Astrocyte (in vitro differentiated cells and primary cell): ENCODE data around the gene PAFAH1B1. TPM values are rescaled to one million over a fixed set of nuclear protein-coding genes. Genes with fewer than 3 reads are reported as not detected.
A peak's percentile ranks its signal among the peaks of the same experiment; 100 is the strongest.

Experiments
- DNase-seq: peaks from one replicate; pipeline ENCODE4 v3.0.0-alpha.2; 2010; ENCODE audit warnings: low read depth
- FAIRE-seq: peaks from 2 replicates; lab custom pipeline; 2011; peaks lifted over from hg19 to GRCh38; lab: Jason Lieb, UNC
- H2AFZ ChIP-seq: 2 replicates; pipeline ENCODE4 v1.6.0; 2012; ENCODE audit warnings: low read depth, low read length, inconsistent platforms
- H3K27ac ChIP-seq: 2 replicates; pipeline ENCODE4 v1.5.1; 2011; ENCODE audit warnings: low read depth, low read length, inconsistent platforms
- H3K27me3 ChIP-seq: 2 replicates; pipeline ENCODE4 v1.6.0; 2011; ENCODE audit warnings: low read length, inconsistent platforms; ENCODE audit not compliant: insufficient read depth
- H3K36me3 ChIP-seq: 2 replicates; pipeline ENCODE4 v1.5.1; 2011; ENCODE audit warnings: low read length, inconsistent platforms; ENCODE audit not compliant: insufficient read depth
- H3K4me1 ChIP-seq: 2 replicates; pipeline ENCODE4 v1.5.1; 2011; ENCODE audit warnings: low read length, inconsistent platforms; ENCODE audit not compliant: insufficient read depth
- H3K4me2 ChIP-seq: 2 replicates; pipeline ENCODE4 v1.6.0; 2012; ENCODE audit warnings: low read length, inconsistent platforms
- H3K4me3 ChIP-seq: 2 replicates; pipeline ENCODE4 v1.5.1; 2011; ENCODE audit warnings: low read depth, mild to moderate bottlenecking, low read length, inconsistent platforms; ENCODE audit not compliant: insufficient read depth
- H3K79me2 ChIP-seq: 2 replicates; pipeline ENCODE4 v1.6.0; 2012; ENCODE audit warnings: mild to moderate bottlenecking, low read length, inconsistent platforms; ENCODE audit not compliant: insufficient read depth
- H3K9ac ChIP-seq: 2 replicates; pipeline ENCODE4 v1.6.0; 2012; ENCODE audit warnings: mild to moderate bottlenecking, low read length, inconsistent platforms
- H3K9me3 ChIP-seq: 2 replicates; pipeline ENCODE4 v1.5.1; 2012; ENCODE audit warnings: low read depth, mild to moderate bottlenecking, low read length, inconsistent platforms; ENCODE audit not compliant: insufficient read depth
- H4K20me1 ChIP-seq: 2 replicates; pipeline ENCODE4 v1.6.0; 2012; ENCODE audit warnings: low read length, inconsistent platforms; ENCODE audit not compliant: insufficient read depth
- H3K27ac Mint-ChIP-seq: one replicate; pipeline ENCODE4 v1.8.0; 2021; ENCODE audit warnings: mild to moderate bottlenecking, mixed read lengths; ENCODE audit not compliant: unreplicated experiment
- H3K27me3 Mint-ChIP-seq: one replicate; pipeline ENCODE4 v1.8.0; 2021; ENCODE audit warnings: low read depth, mixed read lengths; ENCODE audit not compliant: unreplicated experiment
- H3K36me3 Mint-ChIP-seq: one replicate; pipeline ENCODE4 v1.8.0; 2021; ENCODE audit warnings: low read depth, mixed read lengths; ENCODE audit not compliant: unreplicated experiment
- H3K4me1 Mint-ChIP-seq: one replicate; pipeline ENCODE4 v1.8.0; 2021; ENCODE audit warnings: low read depth, mixed read lengths; ENCODE audit not compliant: unreplicated experiment
- H3K4me3 Mint-ChIP-seq: one replicate; pipeline ENCODE4 v1.8.0; 2021; ENCODE audit warnings: mild to moderate bottlenecking, moderate library complexity, mixed read lengths; ENCODE audit not compliant: unreplicated experiment
- H3K9me3 Mint-ChIP-seq: one replicate; pipeline ENCODE4 v1.8.0; 2021; ENCODE audit warnings: mild to moderate bottlenecking, mixed read lengths; ENCODE audit not compliant: unreplicated experiment
- CTCF ChIP-seq: IDR thresholded peaks from 2 replicates; pipeline ENCODE4 v1.5.1; 2011; ENCODE audit warnings: low read depth, mild to moderate bottlenecking, inconsistent platforms, low read length, moderate library complexity; ENCODE audit not compliant: insufficient read depth
- EZH2 ChIP-seq: IDR thresholded peaks from 2 replicates; pipeline ENCODE4 v1.6.1; 2012; ENCODE audit warnings: mild to moderate bottlenecking, low read length, inconsistent platforms; ENCODE audit not compliant: insufficient read depth
- total RNA-seq: library from RNA; stranded (reverse); gene quantifications from 2 replicates; pipeline ENCODE4 v1.2.1, GENCODE V29; 2021

PAFAH1B1 gene
- total RNA-seq, 1 donor from 2014 or later, result 195 TPM

DNA sequence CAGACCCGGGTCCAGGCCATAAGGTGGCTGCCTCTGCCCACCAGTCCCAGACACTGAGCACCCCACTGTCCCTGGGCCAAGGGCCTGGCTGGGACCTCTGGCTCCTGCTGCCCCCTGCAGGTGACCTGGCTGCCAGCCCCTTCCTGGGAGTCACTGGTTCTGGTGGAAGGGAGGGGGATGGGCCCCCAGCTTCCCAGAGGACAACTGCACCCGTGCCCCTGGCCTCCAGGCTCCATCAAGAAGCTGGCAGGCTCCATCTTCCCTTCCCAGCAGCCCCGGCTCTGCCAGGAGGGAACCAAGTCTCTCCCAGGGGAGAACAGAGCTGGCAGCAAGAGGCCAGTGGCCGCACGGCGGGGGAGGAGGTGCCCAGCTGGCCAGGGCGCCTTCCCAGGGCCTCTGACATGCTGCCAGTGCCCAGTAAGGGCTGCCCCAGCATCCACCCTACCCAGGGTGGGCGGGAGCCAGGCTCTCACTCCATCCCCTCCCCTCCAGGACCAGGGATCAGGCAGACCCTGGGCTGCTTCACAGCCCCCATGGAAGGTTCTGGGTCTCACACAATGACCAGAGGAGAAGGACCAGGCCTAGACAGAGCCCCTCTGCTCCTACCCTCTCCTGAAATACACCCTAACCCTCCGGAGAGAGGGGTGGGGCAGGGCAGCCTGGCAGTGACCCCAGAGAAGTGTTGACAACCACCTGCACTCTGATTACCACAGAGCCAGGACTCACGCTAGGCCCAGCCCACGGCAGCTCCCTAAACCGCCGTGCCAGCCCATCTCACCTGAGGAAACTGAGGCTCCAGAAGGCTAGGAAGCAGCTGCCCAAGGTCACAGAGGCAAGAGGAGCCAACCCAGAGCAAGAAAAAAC, 114.5 kb downstream of the PAFAH1B1 start:
- peaks cover 25% of the 10 kb centered on the region for H3K4me1 Mint-ChIP-seq
- no peaks in the 10 kb centered on the region for H3K27me3 Mint-ChIP-seq
- no peak overlapping the region for H3K9ac ChIP-seq
- H3K36me3 ChIP-seq, result no peaks in the 10 kb centered on the region
- H3K9me3 ChIP-seq, result no peaks in the 10 kb centered on the region
- H3K27ac ChIP-seq, result no peak overlapping the region
- no peak overlapping the region for H3K27ac Mint-ChIP-seq
- peaks cover 32% of the 10 kb centered on the region for H3K4me1 ChIP-seq
- H4K20me1 ChIP-seq, result peaks cover 76% of the 10 kb centered on the region
- H3K79me2 ChIP-seq, result peaks cover 82% of the 10 kb centered on the region
- no peak for DNase-seq
- no peak for FAIRE-seq
- H3K27me3 ChIP-seq, result no peaks in the 10 kb centered on the region
- no peaks in the 10 kb centered on the region for H3K9me3 Mint-ChIP-seq
- TF ChIP-seq EZH2 (no peak), CTCF (no peak)
- H3K36me3 Mint-ChIP-seq, result peaks cover 5% of the 10 kb centered on the region
- H2AFZ ChIP-seq, result no peak overlapping the region
- no peak overlapping the region for H3K4me2 ChIP-seq
- H3K4me3 ChIP-seq, result no peak overlapping the region
- H3K4me3 Mint-ChIP-seq, result peak overlapping the region; percentile 14

- Histone ChIP-seq H3K4me3 (no peak overlapping the region), H3K9ac (no peak overlapping the region), H4K20me1 (peaks cover 74% of the 10 kb centered on the region), H3K27me3 (no peaks in the 10 kb centered on the region), H3K36me3 (no peaks in the 10 kb centered on the region), H2AFZ (no peak overlapping the region), H3K9me3 (no peaks in the 10 kb centered on the region), H3K27ac (no peak overlapping the region), H3K79me2 (peaks cover 80% of the 10 kb centered on the region), H3K4me1 (peaks cover 32% of the 10 kb centered on the region), H3K4me2 (peak overlapping the region; percentile 90)
- Mint-ChIP-seq H3K27me3 (no peaks in the 10 kb centered on the region), H3K4me3 (peak overlapping the region; percentile 14), H3K4me1 (peaks cover 25% of the 10 kb centered on the region), H3K27ac (no peak overlapping the region), H3K36me3 (peaks cover 3% of the 10 kb centered on the region), H3K9me3 (no peaks in the 10 kb centered on the region)
- no peak for FAIRE-seq
- no peak for TF ChIP-seq EZH2
- TF ChIP-seq CTCF, result no peak
- no peak for DNase-seq
These were observed 115.2 kb downstream of the PAFAH1B1 start for GRCh38 chr17:2708585-2709182.
